HG02970 (cell line): ENCODE data around the gene HOXB1.

Source experiments
- ATAC-seq: cut with Tn5 transposase; IDR thresholded peaks from one replicate; pipeline ENCODE4 v1.9.1; 2021; ENCODE audit warnings: mild to moderate bottlenecking, moderate library complexity, moderate number of reproducible peaks; ENCODE audit not compliant: unreplicated experiment, low FRiP score

Gene HOXB1

GRCh38 chr17:48567646-48568354, 37.0 kb upstream of the HOXB1 start:
- no peak for ATAC-seq

- ATAC-seq = no peak
Observed at GRCh38 chr17:48567209-48567608, 36.4 kb upstream of the HOXB1 start.

GRCh38 chr17:48566717-48567116, 35.9 kb upstream of the HOXB1 start:
- ATAC-seq = no peak

- ATAC-seq = no peak
Observed at GRCh38 chr17:48565925-48566710, 35.3 kb upstream of the HOXB1 start.

- no peak for ATAC-seq
Observed at GRCh38 chr17:48565022-48565554, 34.3 kb upstream of the HOXB1 start.

- no peak for ATAC-seq
Observed at GRCh38 chr17:48564188-48565021, 33.6 kb upstream of the HOXB1 start.

- ATAC-seq = no peak
Observed at GRCh38 chr17:48563867-48564187, 33.0 kb upstream of the HOXB1 start.

- no peak for ATAC-seq
Observed at GRCh38 chr17:48563385-48563838, 32.6 kb upstream of the HOXB1 start.

GRCh38 chr17:48562934-48563333, 32.1 kb upstream of the HOXB1 start:
- no peak for ATAC-seq

GRCh38 chr17:48561884-48562810, 31.3 kb upstream of the HOXB1 start:
- ATAC-seq = no peak

GRCh38 chr17:48559840-48560817, 29.3 kb upstream of the HOXB1 start:
- ATAC-seq = no peak

- ATAC-seq = no peak
Observed at GRCh38 chr17:48559122-48559839, 28.5 kb upstream of the HOXB1 start.

- no peak for ATAC-seq
Observed at GRCh38 chr17:48558831-48559121, 28.0 kb upstream of the HOXB1 start.

- ATAC-seq = no peak
Observed at GRCh38 chr17:48558057-48558830, 27.4 kb upstream of the HOXB1 start.

- no peak for ATAC-seq
Observed at GRCh38 chr17:48556576-48557401, 26.0 kb upstream of the HOXB1 start.

GRCh38 chr17:48556229-48556575, 25.4 kb upstream of the HOXB1 start:
- no peak for ATAC-seq
